DOHH2 (cell line): ENCODE measurements around the gene UBE2QL1.

ENCODE experiments used
- CTCF ChIP-seq: fragments of 200-600 bp; sonication (generic); IDR thresholded peaks from one replicate; pipeline ENCODE4 v1.5.1; 2014; ENCODE audit warnings: antibody characterized with exemption, mild to moderate bottlenecking, low read depth, low read length; ENCODE audit not compliant: poor library complexity, severe bottlenecking
- EZH2phosphoT487 ChIP-seq: fragments of 200-600 bp; sonication (generic); IDR thresholded peaks from 2 replicates; pipeline ENCODE4 v1.6.1; 2017; ENCODE audit warnings: borderline replicate concordance, mild to moderate bottlenecking, antibody characterized with exemption, low read length, moderate library complexity, mixed read lengths

DNA sequence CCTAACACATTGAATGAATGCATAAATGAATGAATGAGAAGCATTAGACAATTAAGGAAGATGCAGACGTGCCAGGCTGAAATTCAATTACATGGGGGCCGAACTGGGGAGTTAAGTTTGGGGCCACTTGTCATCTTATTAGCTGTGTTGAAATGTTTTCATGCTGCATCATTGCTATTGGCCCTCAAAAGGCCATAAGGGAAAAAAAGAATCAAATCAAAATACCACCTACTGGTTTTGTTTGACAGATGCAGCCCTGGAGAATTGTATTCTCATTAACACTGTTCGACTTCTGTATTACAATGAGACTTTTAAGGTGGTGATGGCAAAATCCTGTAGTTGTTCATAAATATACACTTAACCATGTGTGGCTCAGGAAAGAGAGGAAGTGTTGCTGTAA is 38.4 kb downstream of the UBE2QL1 start:
- TF ChIP-seq CTCF = no peak
- TF ChIP-seq EZH2phosphoT487 = no peak
